Kidney (tissue), 14 donors: Measurements from ENCODE around the gene KLK1. TPM values are rescaled to one million over a fixed set of nuclear protein-coding genes. Genes with fewer than 3 reads are reported as not detected.

Experiments used
- DNase-seq, 5 donors: peaks; one replicate each; pipeline ENCODE4 v3.0.0-alpha.2; 2013 to 2020
- FAIRE-seq: peaks from 2 replicates; lab custom pipeline; 2012; peaks lifted over from hg19 to GRCh38; lab: Jason Lieb, UNC
- H3K27ac ChIP-seq, 2 donors: one replicate each; pipeline ENCODE4 v1.7.0; 2013; ENCODE audit warnings: low read depth in 2 of 2, low read length in 2 of 2, inconsistent platforms in 1 of 2
- H3K27me3 ChIP-seq: one replicate; pipeline ENCODE4 v1.7.1; 2013; ENCODE audit warnings: low read length, inconsistent platforms; ENCODE audit not compliant: control insufficient read depth, insufficient read depth
- H3K36me3 ChIP-seq, 3 donors: one replicate each; pipeline versions ENCODE4 v1.7.0 to v1.7.1; 2013; ENCODE audit warnings: low read length in 3 of 3, control low read depth in 1 of 3, inconsistent platforms in 1 of 3; ENCODE audit not compliant: insufficient read depth in 3 of 3, control insufficient read depth in 2 of 3
- H3K4me1 ChIP-seq, 3 donors: one replicate each; pipeline versions ENCODE4 v1.7.0 to v1.7.1; 2013; ENCODE audit warnings: low read length in 3 of 3, inconsistent platforms in 1 of 3, low read depth in 1 of 3; ENCODE audit not compliant: control insufficient read depth in 2 of 3, insufficient read depth in 2 of 3
- H3K4me3 ChIP-seq, 3 donors: one replicate each; pipeline versions ENCODE4 v1.7.0 to v1.8.1; 2013; ENCODE audit warnings: low read length in 3 of 3, control low read depth in 1 of 3, inconsistent platforms in 1 of 3
- H3K9ac ChIP-seq, 3 donors: one replicate each; pipeline versions ENCODE4 v1.7.0 to v1.7.1; 2013; ENCODE audit warnings: low read length in 3 of 3, control low read depth in 1 of 3, inconsistent platforms in 1 of 3
- H3K9me3 ChIP-seq, 3 donors: one replicate each; pipeline versions ENCODE4 v1.7.0 to v1.7.1; 2013; ENCODE audit warnings: low read length in 3 of 3, control low read depth in 1 of 3, inconsistent platforms in 1 of 3; ENCODE audit not compliant: control insufficient read depth in 2 of 3, insufficient read depth in 1 of 3
- CTCF ChIP-seq: IDR thresholded peaks from 3 replicates; pipeline ENCODE4 v1.5.1; 2012; ENCODE audit warnings: mild to moderate bottlenecking, moderate library complexity, borderline replicate concordance; ENCODE audit not compliant: insufficient read depth; ENCODE audit errors: extremely low read depth
- intact Hi-C: fragments of 100-400 bp; cut with DNase I; formaldehyde crosslinking; loops from one replicate; pipeline ENCODE4 v1.11.1; 2022
- polyA plus RNA-seq: library from polyadenylated mRNA; stranded (reverse); fragments of 350-450 nt; fragmentation: Illumina TruSeq; extraction: RNeasy Lipid Tissue Mini Kit (QIAGEN cat#74804); gene quantifications from one replicate; pipeline ENCODE4 v1.2.3, GENCODE V29; 2014; ENCODE audit warnings: low read depth, low replicate concordance; ENCODE audit not compliant: insufficient read depth
- total RNA-seq: library from RNA; stranded (reverse); fragmentation: NEBNext Ultra II Directional; extraction: Animal tissue kit (Norgen Biotek cat#: 25700); gene quantifications from one replicate; pipeline ENCODE4 v1.2.1, GENCODE V29; 2021
- donor health status: control.
- donor health status: control.
- donor health status: control.
- donor health status: control.
- donor health status: control.
- donor health status: DM: yes; HTN: yes; CAD: no.
- donor health status: Normal renal cell carcinoma (clear cell type).

The KLK1 gene
- total and polyA plus RNA-seq, 2 donors from 2014 or later: 0.41 to 827 TPM

GRCh38 chr19:50844296-50844935 lies 20.8 kb upstream of the KLK1 start:
- FAIRE-seq (no peak), DNase-seq (no peak)
- Histone ChIP-seq H3K36me3 (no peaks in the 10 kb centered on the region), H3K4me3 (no peak overlapping the region), H3K27ac (no peak overlapping the region), H3K27me3 (no peaks in the 10 kb centered on the region), H3K4me1 (no peaks in the 10 kb centered on the region), H3K9me3 (no peaks in the 10 kb centered on the region), H3K9ac (no peak overlapping the region)
- no peak for TF ChIP-seq CTCF
- intact Hi-C loops: no loop called here

GRCh38 chr19:50843701-50844221 lies 20.2 kb upstream of the KLK1 start:
- H3K36me3 ChIP-seq: no peaks in the 10 kb centered on the region
- H3K9me3 ChIP-seq: no peaks in the 10 kb centered on the region
- FAIRE-seq: no peak
- intact Hi-C loops: no loop called here
- TF ChIP-seq CTCF: no peak
- H3K4me1 ChIP-seq: no peaks in the 10 kb centered on the region
- H3K9ac ChIP-seq: no peak overlapping the region
- no peak overlapping the region for H3K4me3 ChIP-seq
- no peaks in the 10 kb centered on the region for H3K27me3 ChIP-seq
- H3K27ac ChIP-seq: no peak overlapping the region
- no peak for DNase-seq

- Histone ChIP-seq H3K27ac (no peak overlapping the region), H3K27me3 (no peaks in the 10 kb centered on the region), H3K36me3 (no peaks in the 10 kb centered on the region), H3K4me1 (no peaks in the 10 kb centered on the region), H3K9ac (no peak overlapping the region), H3K9me3 (no peaks in the 10 kb centered on the region), H3K4me3 (no peak overlapping the region)
- no peak for TF ChIP-seq CTCF
- FAIRE-seq (no peak), DNase-seq (no peak)
- intact Hi-C loops: no loop called here
Observed at GRCh38 chr19:50843205-50843604, 19.6 kb upstream of the KLK1 start.

GRCh38 chr19:50842130-50842529 lies 18.5 kb upstream of the KLK1 start:
- Histone ChIP-seq H3K27me3 (no peaks in the 10 kb centered on the region), H3K4me1 (peaks cover 0 to 2% (median 0%) of the 10 kb centered on the region in 3 donors), H3K9me3 (no peaks in the 10 kb centered on the region), H3K36me3 (no peaks in the 10 kb centered on the region), H3K9ac (no peak overlapping the region), H3K4me3 (no peak overlapping the region), H3K27ac (no peak overlapping the region)
- no peak for TF ChIP-seq CTCF
- FAIRE-seq (no peak), DNase-seq (no peak)
- intact Hi-C loops: no loop called here
